CD14-positive monocyte (primary cell): Measurements from ENCODE around the gene SPG7. TPM values are rescaled to one million over a fixed set of nuclear protein-coding genes. Genes with fewer than 3 reads are reported as not detected.
A peak's percentile ranks its signal among the peaks of the same experiment; 100 is the strongest.

ENCODE experiments used
- DNase-seq, 3 donors: peaks; one replicate each; pipeline ENCODE4 v3.0.0-alpha.2; 2011 to 2022
- H2AFZ ChIP-seq: 2 replicates; pipeline ENCODE4 v1.6.0; 2012; ENCODE audit warnings: mild to moderate bottlenecking, low read depth, low read length, inconsistent platforms; ENCODE audit not compliant: insufficient read depth, poor library complexity, severe bottlenecking
- H3K27ac ChIP-seq, 2 donors: 1 replicate in 1 of 2; 2 replicates in 1 of 2; pipeline ENCODE4 v1.5.1; 2012 to 2013; ENCODE audit warnings: low read length in 2 of 2, control low read depth in 1 of 2, inconsistent platforms in 1 of 2, low read depth in 1 of 2, mild to moderate bottlenecking in 1 of 2
- H3K27me3 ChIP-seq, 2 donors: one replicate each; pipeline versions ENCODE4 v1.6.0 to v1.6.1; 2011 to 2013; ENCODE audit warnings: low read length in 2 of 2; ENCODE audit not compliant: control insufficient read depth in 2 of 2, insufficient read depth in 2 of 2
- H3K36me3 ChIP-seq, 2 donors: replicated peaks in 1 of 2; 1 replicate in 1 of 2; 2 replicates in 1 of 2; pipeline versions ENCODE4 v1.5.1 to v1.6.1; 2012 to 2013; ENCODE audit warnings: low read length in 2 of 2, control low read depth in 1 of 2, inconsistent platforms in 1 of 2, mild to moderate bottlenecking in 1 of 2; ENCODE audit not compliant: insufficient read depth in 2 of 2, control insufficient read depth in 1 of 2
- H3K4me1 ChIP-seq, 2 donors: 1 replicate in 1 of 2; 2 replicates in 1 of 2; pipeline versions ENCODE4 v1.5.1 to v1.6.1; 2012 to 2013; ENCODE audit warnings: low read length in 2 of 2, control low read depth in 1 of 2, inconsistent platforms in 1 of 2, mild to moderate bottlenecking in 1 of 2, moderate library complexity in 1 of 2; ENCODE audit not compliant: insufficient read depth in 2 of 2, control insufficient read depth in 1 of 2
- H3K4me2 ChIP-seq: replicated peaks from 2 replicates; pipeline ENCODE3; 2012; ENCODE audit warnings: low read length, moderate library complexity, mild to moderate bottlenecking; ENCODE audit not compliant: poor library complexity, severe bottlenecking; ENCODE audit errors: extremely low read depth
- H3K4me3 ChIP-seq, 3 experiments: fragments of 200-600 bp in 1 of 3; sonication (generic) in 1 of 3; replicated peaks in 1 of 3; 1 replicate in 2 of 3; 2 replicates in 1 of 3; pipeline ENCODE4 v1.5.1; 2011 to 2013; ENCODE audit warnings: low read length in 3 of 3, mild to moderate bottlenecking in 3 of 3, control low read depth in 2 of 3, low read depth in 2 of 3, inconsistent platforms in 1 of 3, moderate library complexity in 1 of 3
- H3K79me2 ChIP-seq: 2 replicates; pipeline ENCODE4 v1.6.0; 2012; ENCODE audit warnings: mild to moderate bottlenecking, control low read depth, inconsistent platforms, low read length, moderate library complexity; ENCODE audit not compliant: insufficient read depth
- H3K9ac ChIP-seq: 2 replicates; pipeline ENCODE4 v1.6.0; 2017; ENCODE audit warnings: low read length, mild to moderate bottlenecking; ENCODE audit not compliant: insufficient read depth, poor library complexity, severe bottlenecking
- H3K9me3 ChIP-seq, 2 donors: replicated peaks in 1 of 2; 1 replicate in 1 of 2; 2 replicates in 1 of 2; pipeline versions ENCODE4 v1.5.1 to v1.6.1; 2012 to 2013; ENCODE audit warnings: low read length in 2 of 2, control low read depth in 1 of 2; ENCODE audit not compliant: control insufficient read depth in 1 of 2, insufficient read depth in 1 of 2
- H4K20me1 ChIP-seq: 2 replicates; pipeline ENCODE4 v1.6.0; 2012; ENCODE audit warnings: mild to moderate bottlenecking, low read length, control low read depth, moderate library complexity; ENCODE audit not compliant: insufficient read depth
- H3K27ac Mint-ChIP-seq, 7 donors: one replicate each; pipeline ENCODE4 v1.8.0; 2020; ENCODE audit warnings: mild to moderate bottlenecking in 7 of 7, mixed read lengths in 7 of 7, moderate library complexity in 6 of 7, inconsistent platforms in 2 of 7
- H3K27me3 Mint-ChIP-seq, 3 donors: one replicate each; pipeline ENCODE4 v1.8.0; 2021 to 2022; ENCODE audit warnings: low read depth in 3 of 3, mild to moderate bottlenecking in 3 of 3, mixed read lengths in 3 of 3, moderate library complexity in 3 of 3, inconsistent platforms in 1 of 3
- H3K36me3 Mint-ChIP-seq, 2 donors: one replicate each; pipeline ENCODE4 v1.8.0; 2020; ENCODE audit warnings: mixed read lengths in 2 of 2, inconsistent platforms in 1 of 2, mild to moderate bottlenecking in 1 of 2
- H3K4me1 Mint-ChIP-seq: one replicate; pipeline ENCODE4 v1.8.0; 2020; ENCODE audit warnings: mild to moderate bottlenecking, mixed read lengths
- H3K4me3 Mint-ChIP-seq, 2 donors: one replicate each; pipeline ENCODE4 v1.8.0; 2020; ENCODE audit warnings: mild to moderate bottlenecking in 2 of 2, mixed read lengths in 2 of 2, moderate library complexity in 1 of 2
- H3K9me3 Mint-ChIP-seq, 7 donors: one replicate each; pipeline ENCODE4 v1.8.0; 2020 to 2022; ENCODE audit warnings: mixed read lengths in 7 of 7, mild to moderate bottlenecking in 6 of 7, moderate library complexity in 6 of 7, inconsistent platforms in 2 of 7
- WGBS: methylation state at CpG from one replicate; pipeline ENCODE4 v1.1.5; 2013; ENCODE audit warnings: missing lambda C conversion rate; ENCODE audit not compliant: insufficient coverage; 5-methylcytosine and 5-hydroxymethylcytosine counted together
- intact Hi-C, 2 donors: fragments of 100-400 bp; cut with micrococcal nuclease; formaldehyde crosslinking; loops; one replicate each; pipeline versions ENCODE4 v1.15.0 to v1.15.1; 2023
- polyA plus RNA-seq, 3 donors: library from polyadenylated mRNA; depleted of rRNA in 1 of 3; unstranded in 2 of 3; stranded (reverse) in 1 of 3; fragments of 300-500 nt in 2 of 3; fragments of >200 nt in 1 of 3; fragmentation: Illumina TruSeq in 2 of 3; gene quantifications; 1 replicate in 2 of 3; 2 replicates in 1 of 3; pipeline ENCODE4 v1.2.3, GENCODE V29; 2012 to 2021
- TF ChIP-seq, protein P1 (sequence below): fragments of 200-600 bp; IDR thresholded peaks from one replicate; pipeline ENCODE4 v1.8.0; 2022; ENCODE audit warnings: antibody characterized with exemption, mild to moderate bottlenecking

Gene SPG7
- polyA plus RNA-seq, 3 donors, result 30.3 to 120 (median 34.4) TPM

DNA sequence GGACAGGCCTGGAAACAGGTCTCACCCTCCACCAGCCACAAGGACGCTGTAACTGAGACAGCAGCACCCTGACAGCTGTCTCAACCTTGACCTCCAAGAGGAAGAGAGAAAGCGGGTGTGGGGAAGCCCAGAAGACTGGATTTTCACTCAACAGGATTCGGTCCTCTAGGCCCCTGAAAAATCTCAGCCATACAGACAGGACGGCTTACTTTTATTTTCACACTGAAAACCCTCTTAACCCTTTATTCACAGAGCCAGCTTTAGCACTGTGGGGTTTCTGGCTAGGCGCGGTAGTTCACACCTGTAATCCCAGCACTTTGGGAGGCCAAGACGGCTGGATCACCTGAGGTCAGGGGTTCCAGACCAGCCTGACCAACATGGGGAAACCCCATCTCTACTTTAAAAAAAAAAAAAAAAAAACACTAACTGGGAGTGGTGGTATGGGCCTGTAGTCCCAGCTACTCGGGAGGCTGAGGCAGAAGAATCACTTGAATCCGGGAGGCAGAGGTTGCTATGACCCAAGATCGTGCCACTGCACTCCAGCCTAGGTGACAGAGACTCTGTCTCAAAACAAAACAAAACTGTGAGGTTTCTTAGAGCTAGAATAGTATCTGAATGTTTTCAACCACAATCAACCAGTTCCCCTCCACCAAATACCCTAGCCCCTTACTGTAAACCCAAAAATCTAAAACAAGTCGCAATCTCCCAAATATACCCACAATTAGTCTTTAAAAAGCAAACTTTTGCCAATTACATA is 23.1 kb upstream of the SPG7 start:
- Histone ChIP-seq H3K4me1 (peaks cover 75 to 87% of the 10 kb centered on the region in 2 donors), H3K79me2 (peaks cover 99% of the 10 kb centered on the region), H3K36me3 (peaks cover 0 to 4% of the 10 kb centered on the region in 2 donors), H3K27ac (peak overlapping the region; percentile 59 to 69), H3K9ac (no peak overlapping the region), H2AFZ (no peak overlapping the region), H3K27me3 (no peaks in the 10 kb centered on the region), H3K4me2 (peak overlapping the region; percentile 62), H4K20me1 (peaks cover 90% of the 10 kb centered on the region), H3K4me3 (peak overlapping the region in 1 of 3 experiments; percentile 58), H3K9me3 (no peaks in the 10 kb centered on the region)
- H3K4me1 Mint-ChIP-seq, result peaks cover 84% of the 10 kb centered on the region
- peaks cover 0 to 2% (median 0%) of the 10 kb centered on the region in 7 donors for H3K9me3 Mint-ChIP-seq
- H3K27me3 Mint-ChIP-seq, result peaks cover 0 to 7% (median 1%) of the 10 kb centered on the region in 3 donors
- H3K36me3 Mint-ChIP-seq, result peaks cover 39 to 40% of the 10 kb centered on the region in 2 donors
- intact Hi-C loops, result loop anchor here (5.0 kb wide), 2 partner anchors 43 to 128 kb away; no protein-coding TSS in a partner anchor
- WGBS, result 91% methylated on average over 3 of the region's 11 CpGs
- TF ChIP-seq, protein P1, sequence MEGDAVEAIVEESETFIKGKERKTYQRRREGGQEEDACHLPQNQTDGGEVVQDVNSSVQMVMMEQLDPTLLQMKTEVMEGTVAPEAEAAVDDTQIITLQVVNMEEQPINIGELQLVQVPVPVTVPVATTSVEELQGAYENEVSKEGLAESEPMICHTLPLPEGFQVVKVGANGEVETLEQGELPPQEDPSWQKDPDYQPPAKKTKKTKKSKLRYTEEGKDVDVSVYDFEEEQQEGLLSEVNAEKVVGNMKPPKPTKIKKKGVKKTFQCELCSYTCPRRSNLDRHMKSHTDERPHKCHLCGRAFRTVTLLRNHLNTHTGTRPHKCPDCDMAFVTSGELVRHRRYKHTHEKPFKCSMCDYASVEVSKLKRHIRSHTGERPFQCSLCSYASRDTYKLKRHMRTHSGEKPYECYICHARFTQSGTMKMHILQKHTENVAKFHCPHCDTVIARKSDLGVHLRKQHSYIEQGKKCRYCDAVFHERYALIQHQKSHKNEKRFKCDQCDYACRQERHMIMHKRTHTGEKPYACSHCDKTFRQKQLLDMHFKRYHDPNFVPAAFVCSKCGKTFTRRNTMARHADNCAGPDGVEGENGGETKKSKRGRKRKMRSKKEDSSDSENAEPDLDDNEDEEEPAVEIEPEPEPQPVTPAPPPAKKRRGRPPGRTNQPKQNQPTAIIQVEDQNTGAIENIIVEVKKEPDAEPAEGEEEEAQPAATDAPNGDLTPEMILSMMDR, result no peak
- H3K27ac Mint-ChIP-seq, result peak overlapping the region; percentile 70 to 99 (median 92)
- H3K4me3 Mint-ChIP-seq, result peak overlapping the region; percentile 49 to 63
- DNase-seq, result peak; percentile 39 to 75 (median 52)

DNA sequence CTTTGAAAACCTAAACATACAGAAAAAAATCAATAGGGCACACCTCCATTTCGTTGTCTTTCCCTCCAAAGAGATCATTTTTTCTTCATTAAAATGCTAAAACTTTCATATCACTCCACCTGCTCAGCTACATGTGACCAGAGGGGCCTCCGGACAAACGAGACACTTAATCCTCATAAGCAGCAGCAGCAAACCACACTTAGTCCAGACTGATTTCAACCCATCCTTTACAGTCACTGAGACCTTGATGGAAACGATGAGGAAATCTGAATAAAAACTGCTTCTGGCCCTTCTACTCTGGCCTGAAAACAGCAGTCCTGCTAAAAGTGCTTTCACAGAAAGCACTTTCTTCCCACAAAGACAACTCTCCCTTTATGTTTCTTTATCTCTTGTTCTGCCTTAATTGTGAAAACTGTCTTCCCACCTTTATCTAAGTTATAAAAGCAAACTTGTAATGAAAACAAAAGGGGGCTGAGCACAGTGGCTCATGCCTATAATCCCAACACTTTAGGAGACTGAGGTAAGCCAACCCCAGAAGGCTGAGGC is 22.4 kb upstream of the SPG7 start:
- Histone ChIP-seq H3K27me3 (no peaks in the 10 kb centered on the region), H3K79me2 (peaks cover 93% of the 10 kb centered on the region), H2AFZ (no peak overlapping the region), H3K9me3 (no peaks in the 10 kb centered on the region), H3K4me3 (no peak overlapping the region), H3K27ac (peak overlapping the region in 1 of 2 donors; percentile 33), H3K4me2 (peak overlapping the region; percentile 62), H3K9ac (no peak overlapping the region), H4K20me1 (peaks cover 83% of the 10 kb centered on the region), H3K4me1 (peaks cover 75 to 84% of the 10 kb centered on the region in 2 donors), H3K36me3 (peaks cover 0 to 4% of the 10 kb centered on the region in 2 donors)
- Mint-ChIP-seq H3K27ac (peak overlapping the region; percentile 86 to 99 (median 94)), H3K27me3 (peaks cover 0 to 7% (median 1%) of the 10 kb centered on the region in 3 donors), H3K36me3 (peaks cover 38 to 39% of the 10 kb centered on the region in 2 donors), H3K9me3 (peaks cover 0 to 2% (median 0%) of the 10 kb centered on the region in 7 donors), H3K4me1 (peaks cover 79% of the 10 kb centered on the region), H3K4me3 (no peak overlapping the region)
- TF ChIP-seq, protein P1, result no peak
- no peak for DNase-seq
- intact Hi-C loops, result loop anchor here (5.0 kb wide), 2 partner anchors 43 to 128 kb away; no protein-coding TSS in a partner anchor
- 46% methylated on average over 3 of the region's 4 CpGs for WGBS
